Breast epithelium (tissue), 3 donors: Measurements from ENCODE around the gene BPIFA1.

Experiments
- POLR2A ChIP-seq: fragments of 450-650 bp; IDR thresholded peaks from one replicate; pipeline ENCODE4 v1.6.1; 2016; ENCODE audit warnings: antibody characterized with exemption, mild to moderate bottlenecking, moderate library complexity
- POLR2AphosphoS5 ChIP-seq, 3 donors: sonication (generic); formaldehyde crosslinking; IDR thresholded peaks; one replicate each; pipeline ENCODE4 v1.6.1; 2017; ENCODE audit warnings: antibody characterized with exemption in 3 of 3
- TF ChIP-seq, protein P1 (sequence below), 3 donors: fragments of 450-650 bp; IDR thresholded peaks; one replicate each; pipeline ENCODE4 v1.5.1; 2016 to 2017; ENCODE audit warnings: antibody characterized with exemption in 3 of 3, mild to moderate bottlenecking in 3 of 3, moderate library complexity in 3 of 3

DNA sequence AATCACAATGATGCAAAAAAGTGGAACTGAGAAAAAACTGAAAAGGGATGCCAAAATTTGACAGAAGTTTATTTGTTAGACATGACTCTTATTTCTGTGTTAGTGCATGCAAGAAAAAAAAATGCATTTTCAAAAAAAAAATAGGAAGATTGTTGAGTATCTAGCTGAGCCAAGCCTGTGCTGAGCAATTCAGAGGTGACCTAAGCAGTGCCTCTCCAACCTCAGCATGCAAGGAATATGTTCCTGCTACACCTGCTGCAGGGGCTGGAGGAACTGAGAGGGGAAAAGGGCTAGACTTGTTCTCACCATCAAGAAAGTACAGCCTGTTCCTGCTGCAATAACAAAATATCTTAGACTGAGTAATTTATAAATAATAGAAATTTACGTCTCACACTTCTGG lies 43.8 kb upstream of the BPIFA1 start:
- no peak for TF ChIP-seq POLR2A
- TF ChIP-seq, protein P1, sequence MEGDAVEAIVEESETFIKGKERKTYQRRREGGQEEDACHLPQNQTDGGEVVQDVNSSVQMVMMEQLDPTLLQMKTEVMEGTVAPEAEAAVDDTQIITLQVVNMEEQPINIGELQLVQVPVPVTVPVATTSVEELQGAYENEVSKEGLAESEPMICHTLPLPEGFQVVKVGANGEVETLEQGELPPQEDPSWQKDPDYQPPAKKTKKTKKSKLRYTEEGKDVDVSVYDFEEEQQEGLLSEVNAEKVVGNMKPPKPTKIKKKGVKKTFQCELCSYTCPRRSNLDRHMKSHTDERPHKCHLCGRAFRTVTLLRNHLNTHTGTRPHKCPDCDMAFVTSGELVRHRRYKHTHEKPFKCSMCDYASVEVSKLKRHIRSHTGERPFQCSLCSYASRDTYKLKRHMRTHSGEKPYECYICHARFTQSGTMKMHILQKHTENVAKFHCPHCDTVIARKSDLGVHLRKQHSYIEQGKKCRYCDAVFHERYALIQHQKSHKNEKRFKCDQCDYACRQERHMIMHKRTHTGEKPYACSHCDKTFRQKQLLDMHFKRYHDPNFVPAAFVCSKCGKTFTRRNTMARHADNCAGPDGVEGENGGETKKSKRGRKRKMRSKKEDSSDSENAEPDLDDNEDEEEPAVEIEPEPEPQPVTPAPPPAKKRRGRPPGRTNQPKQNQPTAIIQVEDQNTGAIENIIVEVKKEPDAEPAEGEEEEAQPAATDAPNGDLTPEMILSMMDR (IDR thresholded peaks at IDR 0.05): no peak
- no peak for TF ChIP-seq POLR2AphosphoS5 (IDR thresholded peaks at IDR 0.05)
